Occipital lobe (tissue), 2 donors: ENCODE results near the gene SLC35B1. TPM values are rescaled to one million over a fixed set of nuclear protein-coding genes. Genes with fewer than 3 reads are reported as not detected.
"Not testable (repeated sequence)": the region's sequence is repeated elsewhere in the genome, so short reads cannot be mapped to it uniquely, and the experiment has no call there.

Experiments
- DNase-seq: peaks from one replicate; lab custom pipeline; 2025; lab: John Stamatoyannopoulos, UW
- total RNA-seq: library from RNA; depleted of rRNA; stranded (reverse); fragments of >200 nt; gene quantifications from one replicate; pipeline ENCODE4 v1.2.3, GENCODE V29; 2014

Gene SLC35B1
- total RNA-seq, 1 donor from 2014 or later: 39.0 TPM

DNA sequence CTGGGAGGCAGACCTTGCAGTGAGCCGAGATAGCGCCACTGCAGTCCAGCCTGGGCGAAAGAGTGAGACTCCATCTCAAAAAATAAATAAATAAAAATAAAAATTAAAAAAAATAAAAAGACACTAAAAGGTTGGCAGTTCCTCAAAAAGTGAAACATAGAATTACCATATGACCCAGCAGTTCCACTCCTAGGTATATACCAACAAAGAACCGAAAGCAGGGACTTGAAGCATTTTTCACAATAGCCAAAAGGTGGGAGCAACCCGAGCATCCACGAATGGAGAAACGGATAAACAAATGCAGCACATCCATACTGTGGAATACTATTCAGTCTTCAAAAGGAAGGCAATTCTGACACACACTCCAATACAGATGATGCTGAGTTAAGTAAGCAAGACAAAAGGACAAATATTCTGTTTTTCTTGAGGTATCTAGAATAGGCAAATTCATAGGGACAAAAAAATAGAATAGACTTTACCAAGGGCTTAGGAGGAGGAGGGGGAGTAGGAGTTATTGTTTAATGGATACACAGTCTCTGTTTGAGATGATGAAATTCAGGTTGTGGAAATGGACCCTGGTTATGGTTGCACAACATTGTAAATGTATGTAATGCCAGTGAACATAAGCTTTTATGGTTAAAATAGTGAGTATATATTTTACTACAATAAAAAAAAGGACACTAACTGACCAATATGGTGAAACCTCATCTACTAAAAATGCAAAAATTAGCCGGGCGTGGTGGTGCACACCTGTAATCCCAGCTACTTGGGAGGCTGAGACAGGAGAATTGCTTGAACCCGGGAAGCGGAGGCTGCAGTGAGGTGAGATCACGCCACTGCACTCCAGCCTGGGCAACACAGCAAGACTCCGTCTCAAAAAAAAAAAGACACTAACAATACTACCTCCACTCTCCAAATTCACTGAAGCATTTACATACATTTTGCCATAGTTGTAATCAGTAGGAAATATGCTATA lies 27.0 kb upstream of the SLC35B1 start:
- no peak for DNase-seq

DNA sequence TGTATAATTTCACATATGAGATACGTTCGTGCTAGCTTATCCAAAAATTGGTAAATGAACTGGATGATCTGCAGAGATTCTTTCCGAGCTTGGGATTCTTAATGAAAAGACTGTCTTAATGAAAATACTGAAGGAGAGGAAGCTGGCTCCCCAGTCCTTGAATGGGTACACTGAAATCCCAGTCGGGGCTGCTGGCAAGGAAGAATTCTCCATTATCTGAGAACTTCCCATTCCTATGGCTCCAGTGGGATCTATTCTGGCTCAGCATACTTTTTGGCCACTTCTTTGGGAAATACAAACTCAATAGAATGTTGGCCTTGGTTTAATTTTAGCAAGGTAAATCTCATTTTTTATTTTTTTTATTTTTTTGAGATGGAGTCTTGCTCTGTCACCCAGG lies 23.7 kb upstream of the SLC35B1 start:
- DNase-seq: no peak

GRCh38 chr17:49730785-49731434 lies 23.1 kb upstream of the SLC35B1 start:
- DNase-seq: no peak

- DNase-seq: no peak
Measured at GRCh38 chr17:49730078-49730784, 22.5 kb upstream of the SLC35B1 start.

DNA sequence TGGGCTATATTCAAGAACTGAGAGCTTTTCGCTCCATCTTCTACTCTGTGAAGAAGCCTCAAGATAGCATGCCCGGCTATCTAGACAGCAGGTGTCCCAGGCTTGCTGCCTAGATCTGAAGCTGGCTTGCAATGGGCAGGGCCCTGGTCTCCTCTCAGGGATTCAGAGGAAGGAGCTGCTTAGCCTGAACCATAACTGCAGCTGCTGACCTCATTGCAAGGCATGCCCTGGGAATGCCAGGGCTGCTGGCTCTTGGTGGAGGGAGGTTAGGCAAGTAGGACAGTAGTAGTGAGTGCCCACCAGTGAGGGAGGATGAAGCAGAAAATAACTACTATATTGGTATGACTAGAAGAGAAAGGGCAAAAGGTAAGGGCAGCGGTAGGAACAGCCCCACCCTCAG lies 21.3 kb upstream of the SLC35B1 start:
- no peak for DNase-seq

DNA sequence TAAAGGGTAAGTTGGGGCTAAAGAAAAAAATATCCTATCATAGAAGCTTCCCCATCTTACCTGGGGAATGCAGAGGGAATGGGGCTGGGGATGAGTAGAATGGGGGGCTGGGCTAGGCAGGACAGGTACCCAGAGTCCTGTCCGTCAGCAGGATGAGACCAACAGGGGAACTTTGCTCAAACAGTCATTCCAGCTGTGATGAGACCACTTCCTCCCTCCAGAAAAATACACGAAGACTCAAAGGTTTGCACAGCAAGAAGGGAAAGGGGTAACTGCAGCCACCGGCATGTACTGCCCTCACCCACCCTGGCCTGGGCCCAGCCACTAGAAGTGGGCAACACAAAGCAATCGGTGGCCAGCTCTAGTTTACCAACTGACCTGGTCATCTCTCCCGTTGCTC lies 20.7 kb upstream of the SLC35B1 start:
- DNase-seq: no peak

GRCh38 chr17:49727380-49727779 lies 19.6 kb upstream of the SLC35B1 start:
- no peak for DNase-seq

DNA sequence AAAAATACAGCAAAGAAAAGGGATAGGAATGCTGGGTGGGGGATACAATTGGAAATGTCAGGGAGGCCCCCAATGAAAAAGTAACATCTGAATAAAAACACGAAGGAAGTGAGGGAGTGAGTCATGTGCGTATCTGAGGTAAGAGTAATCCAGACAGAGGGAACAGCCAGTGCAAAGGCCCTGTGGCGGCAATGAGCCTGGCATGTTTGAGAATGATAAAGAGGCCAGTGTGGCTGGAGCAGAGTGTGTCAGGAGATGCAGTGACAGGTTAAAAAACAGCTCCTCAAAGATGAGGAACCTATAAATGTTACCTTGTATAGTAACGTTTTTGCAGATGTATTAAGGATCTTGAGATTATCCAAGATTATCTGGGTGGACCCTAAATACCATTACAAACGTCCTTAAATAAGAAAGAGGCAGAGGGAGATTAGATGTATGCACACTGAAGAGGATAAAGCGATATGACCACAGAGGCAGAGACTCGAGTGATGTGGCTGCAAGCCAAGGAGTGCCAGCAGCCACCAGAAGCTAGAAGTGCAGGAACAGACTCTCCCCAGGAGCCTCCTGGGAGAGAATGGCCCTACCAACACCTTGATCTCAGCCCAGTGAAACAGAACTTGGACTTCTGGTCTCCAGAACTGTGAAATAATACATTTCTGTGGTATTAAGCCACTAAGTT lies 17.8 kb upstream of the SLC35B1 start:
- no peak for DNase-seq

DNA sequence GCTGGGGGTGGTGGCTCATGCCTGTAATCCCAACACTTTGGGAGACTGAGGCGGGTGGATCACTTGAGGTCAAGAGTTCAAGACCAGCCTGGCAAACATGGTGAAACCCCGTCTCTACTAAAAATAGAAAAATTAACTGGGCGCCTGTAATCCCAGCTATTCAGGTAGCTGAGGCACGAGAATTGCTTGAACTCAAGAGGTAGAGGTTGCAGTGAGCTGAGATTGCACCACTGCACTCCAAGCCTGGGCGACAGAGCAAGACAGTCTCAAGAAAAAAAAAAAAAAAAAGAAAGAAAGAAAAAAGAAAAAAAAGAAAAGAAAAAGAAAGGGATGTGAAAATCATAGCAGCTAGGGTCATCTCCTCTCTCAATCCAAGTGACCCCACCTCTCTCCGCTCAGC lies 16.8 kb upstream of the SLC35B1 start:
- DNase-seq: not testable (repeated sequence)

DNA sequence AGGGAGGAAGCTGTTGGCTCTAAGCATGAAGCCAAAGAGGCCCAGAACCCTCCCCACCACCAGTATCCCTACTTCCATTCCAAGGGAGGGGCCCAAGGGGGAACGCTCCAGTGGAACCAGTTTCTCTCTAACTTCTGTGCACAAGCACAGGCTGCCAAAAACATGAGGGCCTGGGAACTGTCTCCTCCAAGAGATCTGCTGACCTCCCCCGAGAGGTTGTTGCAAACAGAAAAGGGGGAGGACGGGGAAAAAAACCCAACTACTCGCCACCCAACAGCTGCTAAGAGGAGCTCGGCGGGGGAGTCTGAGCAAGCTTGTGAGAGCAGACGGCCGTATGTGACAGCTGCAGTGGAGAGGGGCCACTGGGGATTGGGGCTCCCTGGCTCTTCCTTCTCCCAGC lies 15.7 kb upstream of the SLC35B1 start:
- no peak for DNase-seq

DNA sequence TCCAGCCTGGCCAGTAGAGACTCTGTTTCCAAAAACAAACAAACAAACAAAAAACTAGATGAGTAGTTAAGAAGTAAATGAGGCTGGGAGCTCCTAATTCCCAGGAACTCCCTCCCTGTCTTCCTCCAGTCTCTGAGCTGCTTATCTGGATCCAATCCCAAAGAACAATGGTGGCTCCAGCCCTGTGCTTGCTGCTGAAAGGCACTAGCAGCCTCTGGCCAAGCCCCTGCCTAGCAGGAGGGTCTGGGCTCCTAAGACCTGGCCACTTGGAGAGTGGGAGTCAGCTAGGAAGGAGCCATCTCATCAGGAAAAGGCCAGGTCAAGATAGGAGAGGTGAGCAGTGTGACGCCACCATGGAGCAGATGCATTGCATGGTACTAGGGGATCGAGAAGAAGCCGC lies 14.3 kb upstream of the SLC35B1 start:
- DNase-seq: no peak

DNA sequence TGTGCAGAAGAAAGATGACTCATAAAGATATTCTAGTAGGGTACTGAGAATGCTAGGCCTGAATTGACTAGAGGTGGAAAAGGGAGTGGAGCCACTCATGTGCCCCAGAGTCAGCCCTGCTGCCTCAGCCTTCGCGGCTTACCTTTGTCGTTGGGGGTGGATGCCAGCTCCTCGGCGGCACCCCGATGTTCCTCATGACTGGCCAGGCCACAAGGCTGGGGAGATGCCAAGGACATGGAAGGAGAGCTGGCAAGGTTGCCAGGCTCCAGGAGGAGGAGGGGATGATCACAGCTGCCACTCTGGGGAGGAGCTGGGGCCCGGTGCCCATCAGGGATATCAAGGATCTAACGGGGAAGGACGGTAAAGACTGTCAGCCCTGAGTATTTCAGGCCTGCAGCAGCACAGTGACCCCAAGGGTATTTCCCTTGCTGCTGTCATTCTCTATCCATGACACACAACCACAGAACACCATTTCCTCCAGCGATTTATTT lies 9.7 kb upstream of the SLC35B1 start:
- DNase-seq: no peak

GRCh38 chr17:49716668-49717364 lies 9.1 kb upstream of the SLC35B1 start:
- no peak for DNase-seq

DNA sequence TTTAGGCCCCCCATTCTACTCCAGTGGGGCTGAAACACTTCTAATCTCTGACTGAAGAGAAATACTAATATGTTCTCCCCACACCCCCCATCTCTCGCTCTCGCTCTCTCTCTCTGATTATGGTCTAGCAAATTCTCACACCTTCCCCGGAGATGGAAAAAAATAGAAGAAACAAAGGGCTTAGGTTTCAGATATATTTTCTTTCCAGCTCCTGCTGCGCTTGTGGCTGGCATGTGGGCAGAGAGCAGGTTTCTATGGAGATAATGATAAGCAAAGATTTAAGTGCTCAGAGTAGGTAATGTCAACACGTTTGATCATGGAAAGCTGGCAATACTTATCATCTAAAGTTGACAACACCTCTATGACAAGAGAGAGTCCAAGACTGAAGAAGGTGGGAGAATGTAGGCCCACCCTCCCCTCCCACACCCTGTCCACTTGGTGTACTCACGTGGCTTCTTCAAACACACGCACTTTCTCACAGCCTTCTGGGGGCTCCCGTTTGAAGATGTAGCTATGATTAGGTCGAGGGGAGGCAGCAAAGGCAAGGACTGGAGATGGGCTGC lies 8.0 kb upstream of the SLC35B1 start:
- no peak for DNase-seq

GRCh38 chr17:49715216-49715615 lies 7.5 kb upstream of the SLC35B1 start:
- no peak for DNase-seq

DNA sequence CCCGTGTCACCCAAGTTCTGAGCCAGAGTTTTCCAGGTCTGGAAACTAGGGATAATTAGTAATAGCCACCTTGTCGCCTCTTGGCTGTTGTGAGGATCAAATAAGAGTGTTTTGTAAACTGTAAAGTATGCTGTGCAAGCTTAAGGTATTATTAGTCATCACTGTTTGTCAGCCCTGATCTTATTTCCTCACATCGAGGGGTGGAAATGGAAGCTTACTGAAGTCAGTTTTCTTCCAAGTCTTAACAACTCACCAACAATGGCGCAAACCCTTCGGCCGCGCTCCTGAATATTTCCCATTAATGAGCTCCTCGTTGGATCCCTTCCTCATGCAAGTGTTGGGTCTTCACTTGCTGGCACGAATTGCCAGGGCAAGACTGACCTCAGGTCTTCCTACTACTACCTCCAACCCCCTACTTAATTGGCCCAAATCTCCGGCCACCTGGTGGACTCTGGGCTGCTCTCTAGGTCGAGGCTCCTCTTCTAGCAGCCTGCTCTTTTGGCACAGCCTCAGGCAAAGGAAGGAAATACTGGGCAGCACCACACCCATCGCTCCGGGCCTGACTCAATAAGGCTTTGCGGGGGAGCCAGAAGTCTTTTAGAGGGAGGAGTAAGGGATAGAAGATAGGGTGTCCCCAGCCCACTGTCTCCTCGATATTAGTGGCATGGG lies 885 bp upstream of the SLC35B1 start:
- no peak for DNase-seq

DNA sequence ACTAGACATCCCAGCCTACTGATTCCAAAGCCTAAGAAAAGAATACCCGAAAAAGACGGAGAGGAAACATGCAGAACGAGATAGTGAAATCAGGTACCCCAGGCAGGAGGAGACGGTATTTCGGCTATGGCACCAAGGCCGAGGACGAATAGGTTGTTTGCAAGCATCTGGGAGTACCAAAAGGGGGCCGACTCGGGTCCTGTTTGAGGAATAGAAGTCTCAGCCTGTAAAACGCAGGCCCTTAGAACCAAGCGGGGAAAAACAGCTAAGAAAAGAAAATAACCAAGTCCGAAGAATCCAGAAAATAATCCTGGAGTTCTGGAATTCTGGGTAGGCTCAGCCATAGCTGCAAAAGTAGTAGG lies 537 bp downstream of the SLC35B1 start:
- DNase-seq: no peak

DNA sequence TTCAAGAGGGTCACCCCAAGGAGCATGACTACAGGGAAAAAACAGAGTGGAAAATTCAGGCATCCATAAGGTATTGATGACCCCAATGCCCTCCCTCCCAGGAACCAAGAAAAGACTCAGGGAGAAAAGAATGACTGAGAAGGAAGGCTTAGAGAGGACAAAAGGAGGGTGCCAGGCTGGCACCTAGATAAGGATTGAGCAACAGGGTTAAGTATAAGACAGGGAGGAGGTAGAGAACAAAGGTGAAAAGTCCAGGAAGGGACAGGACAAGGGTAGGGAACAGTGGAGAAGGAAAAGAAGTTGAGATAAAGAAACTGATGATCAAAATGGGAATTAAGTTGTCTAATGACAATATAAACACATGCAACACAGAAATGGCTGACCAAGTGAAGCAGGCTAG lies 2.5 kb downstream of the SLC35B1 start:
- DNase-seq: no peak

DNA sequence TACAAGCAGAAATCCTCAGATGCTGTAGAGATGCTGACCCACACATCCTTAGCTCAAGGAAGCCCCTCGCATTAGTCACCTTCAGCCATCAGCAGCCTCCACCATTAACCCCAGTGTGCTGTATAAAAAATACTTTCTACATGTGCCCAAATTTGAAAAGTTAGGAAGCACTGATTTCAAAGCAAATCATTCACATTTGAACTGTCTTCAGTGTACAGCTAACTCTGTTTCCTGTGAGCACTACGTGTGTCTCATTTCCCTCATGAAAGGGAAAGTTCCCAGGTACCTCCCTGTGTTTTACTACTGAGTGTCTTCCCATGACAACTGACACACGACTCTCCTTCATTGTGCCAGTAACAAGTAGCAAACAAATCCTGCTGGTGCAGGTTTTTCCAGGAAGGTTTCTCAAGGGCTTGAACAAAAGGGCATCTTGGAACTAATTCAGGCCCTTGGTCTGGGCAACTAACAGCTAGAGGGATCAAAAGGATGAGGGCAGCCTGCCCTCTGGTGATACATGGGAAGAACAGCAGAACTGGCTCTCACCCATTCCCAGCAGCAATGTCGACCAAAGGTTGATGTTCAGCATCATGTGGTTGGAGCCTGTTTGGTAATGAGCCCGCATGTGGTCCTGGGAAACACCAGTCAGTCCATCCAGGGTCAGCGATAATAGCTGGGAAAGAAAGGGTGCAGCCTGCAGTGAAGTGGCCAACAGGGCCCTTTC lies 4.0 kb downstream of the SLC35B1 start:
- no peak for DNase-seq
